Measurements from ENCODE around the gene PGD.

DNA sequence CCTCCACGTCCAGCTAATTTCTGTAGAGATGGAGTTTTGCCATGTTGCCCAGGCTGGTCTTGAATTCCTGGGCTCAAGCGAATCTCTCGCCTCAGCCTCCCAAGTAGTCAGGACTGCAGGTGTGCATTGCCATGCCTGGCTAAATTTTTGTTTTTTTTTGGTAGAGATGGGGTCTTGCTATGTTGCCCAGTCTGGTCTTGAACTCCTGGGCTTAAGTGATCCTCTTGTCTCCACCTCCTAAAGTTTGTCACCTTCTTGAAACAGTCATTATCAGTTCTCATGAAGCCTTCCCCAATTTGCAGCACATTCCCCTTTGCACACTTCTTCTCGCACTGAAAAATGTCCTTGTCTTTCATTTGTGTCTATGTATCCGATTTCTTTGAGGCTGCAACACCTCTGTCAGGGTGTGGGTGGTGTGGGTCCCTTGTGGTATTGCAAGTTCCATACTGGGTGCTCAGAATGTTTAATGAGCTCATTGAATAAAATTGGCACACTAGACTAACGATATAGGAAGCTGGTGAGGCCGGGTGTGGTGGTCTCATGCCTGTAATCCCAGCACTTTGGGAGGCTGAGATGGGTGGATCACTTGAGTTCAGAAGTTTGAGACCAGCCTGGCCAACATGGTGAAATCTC is 48.0 kb downstream of the PGD start:
- TF ChIP-seq TAF1 (IDR thresholded peaks at IDR 0.05; ENCODE audit: low read depth) (no peak), NFIC (IDR thresholded peaks at IDR 0.05) (no peak), RAD21 (IDR thresholded peaks at IDR 0.05; ENCODE audit: low read depth) (no peak), EP300 (IDR thresholded peaks at IDR 0.05; ENCODE audit: borderline replicate concordance) (no peak), TCF12 (IDR thresholded peaks at IDR 0.05; ENCODE audit: low read depth) (no peak), FOXM1 (IDR thresholded peaks at IDR 0.05; ENCODE audit: borderline replicate concordance, low read depth) (no peak), EGR1 (IDR thresholded peaks at IDR 0.05) (no peak), CREB1 (IDR thresholded peaks at IDR 0.05; ENCODE audit: low read depth) (no peak)
- TF ChIP-seq, protein P1, sequence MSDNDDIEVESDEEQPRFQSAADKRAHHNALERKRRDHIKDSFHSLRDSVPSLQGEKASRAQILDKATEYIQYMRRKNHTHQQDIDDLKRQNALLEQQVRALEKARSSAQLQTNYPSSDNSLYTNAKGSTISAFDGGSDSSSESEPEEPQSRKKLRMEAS (IDR thresholded peaks at IDR 0.05): no peak
- TF ChIP-seq, protein P2, sequence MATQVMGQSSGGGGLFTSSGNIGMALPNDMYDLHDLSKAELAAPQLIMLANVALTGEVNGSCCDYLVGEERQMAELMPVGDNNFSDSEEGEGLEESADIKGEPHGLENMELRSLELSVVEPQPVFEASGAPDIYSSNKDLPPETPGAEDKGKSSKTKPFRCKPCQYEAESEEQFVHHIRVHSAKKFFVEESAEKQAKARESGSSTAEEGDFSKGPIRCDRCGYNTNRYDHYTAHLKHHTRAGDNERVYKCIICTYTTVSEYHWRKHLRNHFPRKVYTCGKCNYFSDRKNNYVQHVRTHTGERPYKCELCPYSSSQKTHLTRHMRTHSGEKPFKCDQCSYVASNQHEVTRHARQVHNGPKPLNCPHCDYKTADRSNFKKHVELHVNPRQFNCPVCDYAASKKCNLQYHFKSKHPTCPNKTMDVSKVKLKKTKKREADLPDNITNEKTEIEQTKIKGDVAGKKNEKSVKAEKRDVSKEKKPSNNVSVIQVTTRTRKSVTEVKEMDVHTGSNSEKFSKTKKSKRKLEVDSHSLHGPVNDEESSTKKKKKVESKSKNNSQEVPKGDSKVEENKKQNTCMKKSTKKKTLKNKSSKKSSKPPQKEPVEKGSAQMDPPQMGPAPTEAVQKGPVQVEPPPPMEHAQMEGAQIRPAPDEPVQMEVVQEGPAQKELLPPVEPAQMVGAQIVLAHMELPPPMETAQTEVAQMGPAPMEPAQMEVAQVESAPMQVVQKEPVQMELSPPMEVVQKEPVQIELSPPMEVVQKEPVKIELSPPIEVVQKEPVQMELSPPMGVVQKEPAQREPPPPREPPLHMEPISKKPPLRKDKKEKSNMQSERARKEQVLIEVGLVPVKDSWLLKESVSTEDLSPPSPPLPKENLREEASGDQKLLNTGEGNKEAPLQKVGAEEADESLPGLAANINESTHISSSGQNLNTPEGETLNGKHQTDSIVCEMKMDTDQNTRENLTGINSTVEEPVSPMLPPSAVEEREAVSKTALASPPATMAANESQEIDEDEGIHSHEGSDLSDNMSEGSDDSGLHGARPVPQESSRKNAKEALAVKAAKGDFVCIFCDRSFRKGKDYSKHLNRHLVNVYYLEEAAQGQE (IDR thresholded peaks at IDR 0.05; ENCODE audit: low read depth): no peak
